A549 (cell line): ENCODE data around the gene EXOC6. TPM values are rescaled to one million over a fixed set of nuclear protein-coding genes. Genes with fewer than 3 reads are reported as not detected.

Experiments used
- ATAC-seq, 2 experiments: fragments of 200-7000 bp in 1 of 2; fragments of >200 bp in 1 of 2; cut with Nextera tagmentation in 1 of 2; cut with Tn5 transposase in 1 of 2; 3 replicates each; pipeline versions ENCODE4 v1.8.0 to v1.9.1; 2018 to 2020; ENCODE audit warnings: mild to moderate bottlenecking in 1 of 2, moderate library complexity in 1 of 2
- CTCF ChIA-PET: fragments of 300-600 bp; sonication (Branson Sonifier 250); formaldehyde crosslinking; extraction: SDS; loops from one replicate; lab custom pipeline; 2021; ENCODE audit warnings: antibody characterized with exemption, inconsistent platforms; lab: Yijun Ruan, JAX
- POLR2A ChIA-PET: fragments of 350-600 bp; formaldehyde crosslinking; extraction: SDS; loops from one replicate; lab custom pipeline; 2021; ENCODE audit warnings: antibody characterized with exemption, inconsistent platforms; lab: Yijun Ruan, JAX
- DNase-seq, 2 experiments: peaks; one replicate each; pipeline versions ENCODE4 v3.0.0 to v3.0.0-alpha.2; 2011 to 2016; ENCODE audit warnings: low read depth in 1 of 2, low spot score in 1 of 2
- FAIRE-seq: peaks from 2 replicates; lab custom pipeline; 2011; peaks lifted over from hg19 to GRCh38; lab: Jason Lieb, UNC
- H3K27ac ChIP-seq, 2 experiments: fragments of >200 bp; sonication (Bioruptor Twin); formaldehyde crosslinking; 3 replicates each; pipeline ENCODE4 v1.5.1; 2016 to 2017
- H3K4me1 ChIP-seq: fragments of >200 bp; sonication (Bioruptor Twin); formaldehyde crosslinking; 3 replicates; pipeline ENCODE4 v1.6.1; 2016
- H3K4me2 ChIP-seq: fragments of >200 bp; sonication (Bioruptor Twin); formaldehyde crosslinking; 3 replicates; pipeline ENCODE4 v1.6.1; 2016
- H3K4me3 ChIP-seq: fragments of >200 bp; sonication (Bioruptor Twin); formaldehyde crosslinking; 3 replicates; pipeline ENCODE4 v1.5.1; 2016
- H3K9me3 ChIP-seq: fragments of >200 bp; sonication (Bioruptor Twin); formaldehyde crosslinking; 3 replicates; pipeline ENCODE4 v1.6.1; 2016
- CBX2 ChIP-seq: fragments of 200-600 bp; sonication (generic); IDR thresholded peaks from 2 replicates; pipeline ENCODE4 v1.6.1; 2016; ENCODE audit warnings: low read depth, mild to moderate bottlenecking, borderline replicate concordance
- EHF ChIP-seq: fragments of 250-450 bp; sonication (Bioruptor Pico); IDR thresholded peaks from 2 replicates; pipeline ENCODE4 v1.5.0; 2020; ENCODE audit warnings: mild to moderate bottlenecking
- EP300 ChIP-seq, 2 experiments: fragments of >200 bp; sonication (Bioruptor Twin); formaldehyde crosslinking; IDR thresholded peaks; 2 replicates in 1 of 2; 3 replicates in 1 of 2; pipeline ENCODE4 v1.6.1; 2016 to 2017
- ESRRA ChIP-seq: fragments of 150-350 bp; IDR thresholded peaks from 2 replicates; pipeline ENCODE4 v1.6.1; 2014; ENCODE audit warnings: mild to moderate bottlenecking, low read length, borderline replicate concordance
- FOSB ChIP-seq: fragments of 250-450 bp; sonication (Bioruptor Pico); IDR thresholded peaks from 2 replicates; pipeline ENCODE4 v1.5.0; 2020; ENCODE audit warnings: mild to moderate bottlenecking, moderate library complexity
- GATA3 ChIP-seq: IDR thresholded peaks from 2 replicates; pipeline ENCODE4 v1.6.1; 2012; ENCODE audit warnings: borderline replicate concordance
- HEYL ChIP-seq: fragments of 250-450 bp; sonication (Bioruptor Pico); IDR thresholded peaks from 2 replicates; pipeline ENCODE4 v1.8.0; 2021; ENCODE audit warnings: mild to moderate bottlenecking, moderate library complexity
- HOXB13 ChIP-seq: fragments of 250-450 bp; sonication (Bioruptor Pico); IDR thresholded peaks from 2 replicates; pipeline ENCODE4 v1.5.0; 2020; ENCODE audit warnings: low read depth, mild to moderate bottlenecking, moderate library complexity
- HOXB5 ChIP-seq: fragments of 250-450 bp; sonication (Bioruptor Pico); IDR thresholded peaks from 2 replicates; pipeline ENCODE4 v1.5.0; 2020; ENCODE audit warnings: mild to moderate bottlenecking, moderate library complexity
- KDM1A ChIP-seq: fragments of 200-600 bp; sonication (generic); IDR thresholded peaks from 2 replicates; pipeline ENCODE4 v1.6.1; 2016; ENCODE audit warnings: low read depth, mild to moderate bottlenecking
- KDM5A ChIP-seq: fragments of 200-600 bp; sonication (generic); IDR thresholded peaks from 2 replicates; pipeline ENCODE4 v1.6.1; 2016; ENCODE audit warnings: antibody characterized with exemption, mild to moderate bottlenecking
- MAFK ChIP-seq: fragments of 450-650 bp; IDR thresholded peaks from 2 replicates; pipeline ENCODE4 v1.6.1; 2014; ENCODE audit not compliant: partially characterized antibody
- MYC ChIP-seq: IDR thresholded peaks from 2 replicates; pipeline ENCODE4 v1.6.1; 2012; ENCODE audit warnings: mild to moderate bottlenecking, inconsistent platforms, low read length, improper control_type of control experiment, borderline replicate concordance
- NPAS2 ChIP-seq: fragments of 250-450 bp; sonication (Bioruptor Pico); IDR thresholded peaks from 2 replicates; pipeline ENCODE4 v1.8.0; 2022; ENCODE audit warnings: mild to moderate bottlenecking, moderate library complexity, borderline replicate concordance
- POLR2AphosphoS2 ChIP-seq: conservative IDR thresholded peaks from 2 replicates; pipeline ENCODE4 v1.6.1; 2012; ENCODE audit warnings: low read length, improper control_type of control experiment, inconsistent platforms
- RAD21 ChIP-seq, 2 experiments: fragments of >200 bp in 1 of 2; sonication (Bioruptor Twin) in 1 of 2; formaldehyde crosslinking in 1 of 2; IDR thresholded peaks in 1 of 2; conservative IDR thresholded peaks in 1 of 2; 2 replicates in 1 of 2; 3 replicates in 1 of 2; pipeline ENCODE4 v1.6.1; 2012 to 2018; ENCODE audit warnings: inconsistent platforms in 1 of 2
- RCOR1 ChIP-seq: fragments of 150-350 bp; IDR thresholded peaks from 2 replicates; pipeline ENCODE4 v1.6.1; 2014; ENCODE audit warnings: antibody characterized with exemption, low read length, low read depth
- RFX5 ChIP-seq: fragments of 450-650 bp; IDR thresholded peaks from 2 replicates; pipeline ENCODE4 v1.7.1; 2014; ENCODE audit warnings: antibody characterized with exemption, mild to moderate bottlenecking, moderate library complexity
- SMC3 ChIP-seq: fragments of >200 bp; sonication (Bioruptor Twin); formaldehyde crosslinking; IDR thresholded peaks from 3 replicates; pipeline ENCODE4 v1.6.1; 2018; ENCODE audit warnings: inconsistent platforms
- SREBF2 ChIP-seq: fragments of 450-650 bp; IDR thresholded peaks from 2 replicates; pipeline ENCODE4 v1.6.1; 2014; ENCODE audit warnings: mild to moderate bottlenecking, moderate library complexity
- TP53 ChIP-seq: fragments of 250-450 bp; sonication (Bioruptor Pico); IDR thresholded peaks from 2 replicates; pipeline ENCODE4 v1.5.0; 2021; ENCODE audit warnings: mild to moderate bottlenecking, moderate library complexity
- ZC3H11A ChIP-seq: fragments of 450-650 bp; IDR thresholded peaks from 2 replicates; pipeline ENCODE4 v1.6.1; 2014; ENCODE audit warnings: antibody characterized with exemption, mild to moderate bottlenecking
- ZFP36 ChIP-seq: fragments of 450-650 bp; IDR thresholded peaks from 2 replicates; pipeline ENCODE4 v1.6.1; 2014; ENCODE audit warnings: borderline replicate concordance; ENCODE audit not compliant: partially characterized antibody
- ZNF302 ChIP-seq: fragments of 250-450 bp; sonication (Bioruptor Pico); IDR thresholded peaks from 2 replicates; pipeline ENCODE4 v1.9.0; 2021; ENCODE audit warnings: inconsistent platforms, mild to moderate bottlenecking, moderate library complexity
- ZSCAN20 ChIP-seq: fragments of 250-450 bp; sonication (Bioruptor Pico); IDR thresholded peaks from 2 replicates; pipeline ENCODE4 v1.8.0; 2022; ENCODE audit warnings: mild to moderate bottlenecking, moderate library complexity
- WGBS: methylation state at CpG from one replicate; pipeline ENCODE4 v1.1.6; 2017; ENCODE audit errors: missing lambda C conversion rate; 5-methylcytosine and 5-hydroxymethylcytosine counted together
- polyA plus RNA-seq, 4 experiments: library from polyadenylated mRNA; depleted of rRNA in 3 of 4; stranded (reverse); fragments of >200 nt; fragmentation: RNase III in 1 of 4; extraction: RNeasy Plus Mini Kit Qiagen cat#74134 plus additional on column Dnase treatment in 1 of 4; gene quantifications; 2 replicates in 3 of 4; 3 replicates in 1 of 4; pipeline ENCODE4 v1.2.3, GENCODE V29; 2011 to 2017
- TF ChIP-seq, protein P1 (sequence below): fragments of 150-350 bp; IDR thresholded peaks from 2 replicates; pipeline ENCODE4 v1.6.1; 2014; ENCODE audit warnings: low read depth, mild to moderate bottlenecking, low read length
- TF ChIP-seq, protein P2 (sequence below): fragments of 250-450 bp; sonication (Bioruptor Pico); IDR thresholded peaks from 2 replicates; pipeline ENCODE4 v1.5.0; 2021; ENCODE audit warnings: mild to moderate bottlenecking, moderate library complexity, borderline replicate concordance
- TF ChIP-seq, protein P3 (sequence below): fragments of 200-600 bp; sonication (generic); IDR thresholded peaks from 2 replicates; pipeline ENCODE4 v1.6.1; 2016; ENCODE audit warnings: antibody characterized with exemption, mild to moderate bottlenecking, moderate library complexity
- TF ChIP-seq, protein P4 (sequence below): fragments of >200 bp; sonication (Bioruptor Twin); formaldehyde crosslinking; IDR thresholded peaks from 3 replicates; pipeline ENCODE4 v1.6.1; 2016
- TF ChIP-seq, protein P5 (sequence below): IDR thresholded peaks from 2 replicates; pipeline ENCODE4 v1.6.1; 2012
- TF ChIP-seq, protein P6 (sequence below): fragments of >200 bp; sonication (Bioruptor Twin); formaldehyde crosslinking; IDR thresholded peaks from 2 replicates; pipeline ENCODE4 v1.6.1; 2016

The EXOC6 gene
- polyA plus RNA-seq, 2 of the 4 experiments (the other 2 are of a cell fraction) = 16.8 to 48.5 TPM

DNA sequence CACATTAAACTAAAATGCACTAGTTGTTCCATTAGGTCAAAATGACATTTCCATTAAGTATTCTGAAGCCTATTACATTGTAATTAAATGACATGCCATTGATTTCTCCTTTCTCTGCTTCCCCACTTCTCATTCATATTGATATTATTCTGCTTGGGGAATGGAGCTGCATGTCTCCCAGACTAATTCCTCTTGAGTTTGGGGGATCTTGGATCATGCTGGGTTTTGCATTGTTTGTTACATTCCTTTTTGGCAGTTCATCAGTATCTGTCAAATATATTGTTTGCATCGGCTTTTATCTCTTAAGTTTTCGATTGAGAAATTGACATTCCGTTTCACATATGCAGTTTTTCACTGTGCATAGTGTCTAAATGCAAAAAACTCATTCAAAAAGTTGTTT lies 147.2 kb downstream of the EXOC6 start:
- no peaks in the 10 kb centered on the region for H3K4me1 ChIP-seq
- DNase-seq (no peak), FAIRE-seq (no peak), ATAC-seq (no peak)
- ChIA-PET CTCF (interaction anchor here (1.4 to 3.3 kb wide), 2 partner anchors 10 to 516 kb away, joined by 6 to 15 read pairs; no protein-coding TSS in a partner anchor), POLR2A (no interaction called here)
- 84% methylated on average over 3 of the region's 3 CpGs for WGBS
- no peaks in the 10 kb centered on the region for H3K9me3 ChIP-seq
- H3K27ac ChIP-seq = no peak overlapping the region
- no peak overlapping the region for H3K4me3 ChIP-seq
- H3K4me2 ChIP-seq = no peak overlapping the region
- TF ChIP-seq HEYL (CRISPR knock-in tag) (no peak), MYC (no peak), GATA3 (no peak), NPAS2 (CRISPR knock-in tag) (no peak), SMC3 (no peak), TP53 (CRISPR knock-in tag) (no peak), ESRRA (no peak), ZSCAN20 (CRISPR knock-in tag) (no peak), EP300 (IDR thresholded peaks at IDR 0.05) (no peak)
- TF ChIP-seq, protein P1, sequence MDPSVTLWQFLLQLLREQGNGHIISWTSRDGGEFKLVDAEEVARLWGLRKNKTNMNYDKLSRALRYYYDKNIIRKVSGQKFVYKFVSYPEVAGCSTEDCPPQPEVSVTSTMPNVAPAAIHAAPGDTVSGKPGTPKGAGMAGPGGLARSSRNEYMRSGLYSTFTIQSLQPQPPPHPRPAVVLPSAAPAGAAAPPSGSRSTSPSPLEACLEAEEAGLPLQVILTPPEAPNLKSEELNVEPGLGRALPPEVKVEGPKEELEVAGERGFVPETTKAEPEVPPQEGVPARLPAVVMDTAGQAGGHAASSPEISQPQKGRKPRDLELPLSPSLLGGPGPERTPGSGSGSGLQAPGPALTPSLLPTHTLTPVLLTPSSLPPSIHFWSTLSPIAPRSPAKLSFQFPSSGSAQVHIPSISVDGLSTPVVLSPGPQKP = no peak
- TF ChIP-seq, protein P2, sequence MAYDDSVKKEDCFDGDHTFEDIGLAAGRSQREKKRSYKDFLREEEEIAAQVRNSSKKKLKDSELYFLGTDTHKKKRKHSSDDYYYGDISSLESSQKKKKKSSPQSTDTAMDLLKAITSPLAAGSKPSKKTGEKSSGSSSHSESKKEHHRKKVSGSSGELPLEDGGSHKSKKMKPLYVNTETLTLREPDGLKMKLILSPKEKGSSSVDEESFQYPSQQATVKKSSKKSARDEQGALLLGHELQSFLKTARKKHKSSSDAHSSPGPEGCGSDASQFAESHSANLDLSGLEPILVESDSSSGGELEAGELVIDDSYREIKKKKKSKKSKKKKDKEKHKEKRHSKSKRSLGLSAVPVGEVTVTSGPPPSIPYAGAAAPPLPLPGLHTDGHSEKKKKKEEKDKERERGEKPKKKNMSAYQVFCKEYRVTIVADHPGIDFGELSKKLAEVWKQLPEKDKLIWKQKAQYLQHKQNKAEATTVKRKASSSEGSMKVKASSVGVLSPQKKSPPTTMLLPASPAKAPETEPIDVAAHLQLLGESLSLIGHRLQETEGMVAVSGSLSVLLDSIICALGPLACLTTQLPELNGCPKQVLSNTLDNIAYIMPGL (CRISPR knock-in tag) = no peak
- TF ChIP-seq, protein P3, sequence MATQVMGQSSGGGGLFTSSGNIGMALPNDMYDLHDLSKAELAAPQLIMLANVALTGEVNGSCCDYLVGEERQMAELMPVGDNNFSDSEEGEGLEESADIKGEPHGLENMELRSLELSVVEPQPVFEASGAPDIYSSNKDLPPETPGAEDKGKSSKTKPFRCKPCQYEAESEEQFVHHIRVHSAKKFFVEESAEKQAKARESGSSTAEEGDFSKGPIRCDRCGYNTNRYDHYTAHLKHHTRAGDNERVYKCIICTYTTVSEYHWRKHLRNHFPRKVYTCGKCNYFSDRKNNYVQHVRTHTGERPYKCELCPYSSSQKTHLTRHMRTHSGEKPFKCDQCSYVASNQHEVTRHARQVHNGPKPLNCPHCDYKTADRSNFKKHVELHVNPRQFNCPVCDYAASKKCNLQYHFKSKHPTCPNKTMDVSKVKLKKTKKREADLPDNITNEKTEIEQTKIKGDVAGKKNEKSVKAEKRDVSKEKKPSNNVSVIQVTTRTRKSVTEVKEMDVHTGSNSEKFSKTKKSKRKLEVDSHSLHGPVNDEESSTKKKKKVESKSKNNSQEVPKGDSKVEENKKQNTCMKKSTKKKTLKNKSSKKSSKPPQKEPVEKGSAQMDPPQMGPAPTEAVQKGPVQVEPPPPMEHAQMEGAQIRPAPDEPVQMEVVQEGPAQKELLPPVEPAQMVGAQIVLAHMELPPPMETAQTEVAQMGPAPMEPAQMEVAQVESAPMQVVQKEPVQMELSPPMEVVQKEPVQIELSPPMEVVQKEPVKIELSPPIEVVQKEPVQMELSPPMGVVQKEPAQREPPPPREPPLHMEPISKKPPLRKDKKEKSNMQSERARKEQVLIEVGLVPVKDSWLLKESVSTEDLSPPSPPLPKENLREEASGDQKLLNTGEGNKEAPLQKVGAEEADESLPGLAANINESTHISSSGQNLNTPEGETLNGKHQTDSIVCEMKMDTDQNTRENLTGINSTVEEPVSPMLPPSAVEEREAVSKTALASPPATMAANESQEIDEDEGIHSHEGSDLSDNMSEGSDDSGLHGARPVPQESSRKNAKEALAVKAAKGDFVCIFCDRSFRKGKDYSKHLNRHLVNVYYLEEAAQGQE = no peak
- TF ChIP-seq, protein P4, sequence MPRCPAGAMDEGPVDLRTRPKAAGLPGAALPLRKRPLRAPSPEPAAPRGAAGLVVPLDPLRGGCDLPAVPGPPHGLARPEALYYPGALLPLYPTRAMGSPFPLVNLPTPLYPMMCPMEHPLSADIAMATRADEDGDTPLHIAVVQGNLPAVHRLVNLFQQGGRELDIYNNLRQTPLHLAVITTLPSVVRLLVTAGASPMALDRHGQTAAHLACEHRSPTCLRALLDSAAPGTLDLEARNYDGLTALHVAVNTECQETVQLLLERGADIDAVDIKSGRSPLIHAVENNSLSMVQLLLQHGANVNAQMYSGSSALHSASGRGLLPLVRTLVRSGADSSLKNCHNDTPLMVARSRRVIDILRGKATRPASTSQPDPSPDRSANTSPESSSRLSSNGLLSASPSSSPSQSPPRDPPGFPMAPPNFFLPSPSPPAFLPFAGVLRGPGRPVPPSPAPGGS = no peak

DNA sequence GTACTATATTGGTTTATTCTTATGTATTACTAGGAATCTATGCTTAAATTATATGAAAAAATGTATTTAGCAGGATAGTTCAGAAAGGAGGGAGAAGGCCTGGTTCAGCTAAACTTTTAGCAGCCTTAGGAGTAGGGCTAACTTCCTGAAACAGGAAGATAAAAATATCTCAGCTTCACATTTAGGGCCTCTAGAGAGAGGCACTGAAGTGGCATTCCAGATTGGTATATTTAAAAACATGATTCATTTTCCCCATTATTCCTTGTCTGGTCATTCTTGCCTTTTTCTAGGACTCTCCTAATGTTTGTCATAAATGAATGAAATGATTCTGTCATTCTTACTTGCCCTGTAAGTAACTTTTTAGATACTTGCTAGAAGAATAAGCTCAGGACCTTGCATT lies 149.3 kb downstream of the EXOC6 start:
- POLR2A ChIA-PET = no interaction called here
- Histone ChIP-seq H3K27ac (no peak overlapping the region), H3K4me2 (no peak overlapping the region), H3K9me3 (no peaks in the 10 kb centered on the region), H3K4me1 (no peaks in the 10 kb centered on the region), H3K4me3 (no peak overlapping the region)
- CTCF ChIA-PET = interaction anchor here (1.7 to 3.3 kb wide), 4 partner anchors 8 to 33 kb away, joined by 4 to 15 read pairs (median 6); no protein-coding TSS in a partner anchor
- no peak for FAIRE-seq
- no peak for ATAC-seq
- TF ChIP-seq, protein P5, sequence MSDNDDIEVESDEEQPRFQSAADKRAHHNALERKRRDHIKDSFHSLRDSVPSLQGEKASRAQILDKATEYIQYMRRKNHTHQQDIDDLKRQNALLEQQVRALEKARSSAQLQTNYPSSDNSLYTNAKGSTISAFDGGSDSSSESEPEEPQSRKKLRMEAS = no peak
- no peak for TF ChIP-seq ZNF302
- TF ChIP-seq EHF (CRISPR knock-in tag) = no peak
- TF ChIP-seq RAD21 (conservative IDR thresholded peaks at IDR 0.05 in 1 of 2, IDR thresholded peaks at IDR 0.05 in 1 of 2) = no peak
- TF ChIP-seq HOXB13 (CRISPR knock-in tag) = no peak
- TF ChIP-seq HOXB5 (CRISPR knock-in tag) = no peak
- TF ChIP-seq RFX5 = no peak
- TF ChIP-seq ZFP36 = no peak
- TF ChIP-seq, protein P6, sequence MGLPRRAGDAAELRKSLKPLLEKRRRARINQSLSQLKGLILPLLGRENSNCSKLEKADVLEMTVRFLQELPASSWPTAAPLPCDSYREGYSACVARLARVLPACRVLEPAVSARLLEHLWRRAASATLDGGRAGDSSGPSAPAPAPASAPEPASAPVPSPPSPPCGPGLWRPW = no peak
- no peak for TF ChIP-seq RCOR1
- no peak for TF ChIP-seq POLR2AphosphoS2
- TF ChIP-seq SREBF2 = no peak
- TF ChIP-seq FOSB (CRISPR knock-in tag) = no peak
- TF ChIP-seq CBX2 = no peak
- no peak for TF ChIP-seq HEYL (CRISPR knock-in tag)
- TF ChIP-seq KDM5A = no peak
- TF ChIP-seq KDM1A = no peak
- no peak for TF ChIP-seq ZC3H11A
- TF ChIP-seq MAFK = no peak
- no peak for TF ChIP-seq MYC
- no peak for DNase-seq
